ENCODE results near the gene TMEM8B.

- TF ChIP-seq CTCF (IDR thresholded peaks at IDR 0.05) = no peak
- no peak for TF ChIP-seq POLR2A (IDR thresholded peaks at IDR 0.05)
- no peak for TF ChIP-seq POLR2AphosphoS5 (IDR thresholded peaks at IDR 0.05)
These were observed 27.5 kb upstream of the TMEM8B start for GRCh38 chr9:35801328-35802128.

All from gastroesophageal sphincter (tissue), 3 donors.